GM10248 (cell line): ENCODE results near the gene ARHGAP4.

Experiments used
- CTCF ChIA-PET: fragments of 300-600 bp; sonication (Branson Sonifier 250); formaldehyde crosslinking; extraction: SDS; loops from one replicate; lab custom pipeline; 2021; ENCODE audit warnings: antibody characterized with exemption; lab: Yijun Ruan, JAX
- POLR2A ChIA-PET: fragments of 350-650 bp; sonication (Branson Sonifier 250); formaldehyde crosslinking; extraction: SDS; loops from one replicate; lab custom pipeline; 2020; ENCODE audit warnings: antibody characterized with exemption; lab: Yijun Ruan, JAX
- DNase-seq: peaks from one replicate; pipeline ENCODE4 v3.0.0; 2012; ENCODE audit errors: extremely low spot score
- CTCF ChIP-seq: IDR thresholded peaks from 2 replicates; pipeline ENCODE4 v1.5.1; 2012; ENCODE audit warnings: mild to moderate bottlenecking, low read depth; ENCODE audit errors: extremely low read depth, missing control alignments, control extremely low read depth

ARHGAP4 gene

GRCh38 chrX:153958605-153959004 is 32.5 kb upstream of the ARHGAP4 start:
- CTCF ChIA-PET, result interaction anchor here (14.3 kb wide), 1 partner anchor 9 kb away, joined by 137 read pairs; the partner anchor contains the start of gene RENBP
- DNase-seq, result no peak

GRCh38 chrX:153957224-153957623 is 31.2 kb upstream of the ARHGAP4 start:
- ChIA-PET CTCF (no interaction called here), POLR2A (no interaction called here)
- no peak for DNase-seq
- TF ChIP-seq CTCF, result no peak

More at GRCh38 chrX:153958605-153959004, 32.5 kb upstream of the ARHGAP4 start:
- POLR2A ChIA-PET, result no interaction called here
- no peak for TF ChIP-seq CTCF

- ChIA-PET CTCF (no interaction called here), POLR2A (no interaction called here)
- no peak for DNase-seq
- TF ChIP-seq CTCF, result no peak
Observed at GRCh38 chrX:153956044-153956907, 30.2 kb upstream of the ARHGAP4 start.

- TF ChIP-seq CTCF, result no peak
- ChIA-PET POLR2A (no interaction called here), CTCF (no interaction called here)
- DNase-seq, result no peak
Observed at GRCh38 chrX:153955228-153955732, 29.2 kb upstream of the ARHGAP4 start.

GRCh38 chrX:153954558-153955227 is 28.6 kb upstream of the ARHGAP4 start:
- TF ChIP-seq CTCF, result no peak
- no peak for DNase-seq
- ChIA-PET CTCF (no interaction called here), POLR2A (no interaction called here)

- ChIA-PET POLR2A (no interaction called here), CTCF (interaction anchor here (0.6 to 10.9 kb wide), 4 partner anchors 11 to 191 kb away, joined by 3 to 187 read pairs (median 70); partner anchors contain the start of genes ARHGAP4 and HCFC1)
- TF ChIP-seq CTCF, result no peak
- no peak for DNase-seq
Observed at GRCh38 chrX:153953892-153954557, 28.0 kb upstream of the ARHGAP4 start.
